ENCODE data around the gene ENPP1.

GRCh38 chr6:131929976-131930375 lies 122.2 kb downstream of the ENPP1 start:
- TF ChIP-seq CTCF (IDR thresholded peaks at IDR 0.05): no peak
- no peak for TF ChIP-seq POLR2A (IDR thresholded peaks at IDR 0.05)
